ENCODE data around the gene CROT. TPM values are rescaled to one million over a fixed set of nuclear protein-coding genes. Genes with fewer than 3 reads are reported as not detected.

CROT gene
- total RNA-seq, 1 donor from 2014 or later: 9.5 TPM

- H3K36me3 ChIP-seq: no peaks in the 10 kb centered on the region
- TF ChIP-seq CTCF (IDR thresholded peaks at IDR 0.05): no peak
Measured at GRCh38 chr7:87432536-87432935, 87.1 kb downstream of the CROT start.

DNA sequence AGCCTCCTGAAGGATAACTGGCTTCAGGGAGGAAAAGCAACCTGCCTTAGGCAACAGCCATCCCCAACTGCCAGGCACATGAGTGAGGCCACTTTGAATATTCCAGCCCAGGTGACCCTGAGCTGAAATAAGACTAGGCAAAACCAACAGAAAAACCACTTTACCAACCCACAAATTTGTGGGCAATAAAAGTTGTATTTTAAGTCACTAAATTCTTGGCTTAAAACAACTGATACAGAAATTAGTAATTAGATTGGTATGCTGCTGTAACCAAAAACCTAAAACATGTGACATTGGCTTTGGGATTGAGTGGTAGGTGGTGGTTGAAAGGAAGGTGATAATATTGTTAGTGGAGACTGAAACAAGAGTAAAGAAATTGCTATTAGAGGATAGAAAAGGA is 90.1 kb downstream of the CROT start:
- no peak overlapping the region for H3K4me3 ChIP-seq
- no peaks in the 10 kb centered on the region for H3K4me1 ChIP-seq
- intact Hi-C loops (cut with DNase I): no loop called here
- H3K36me3 ChIP-seq: no peaks in the 10 kb centered on the region
- ATAC-seq: no peak
- no peak overlapping the region for H3K27ac ChIP-seq
- H3K9me3 ChIP-seq: no peaks in the 10 kb centered on the region
- TF ChIP-seq CTCF (IDR thresholded peaks at IDR 0.05): no peak
- no peaks in the 10 kb centered on the region for H3K27me3 ChIP-seq (ENCODE audit: low read depth)
- no peak for DNase-seq

More at GRCh38 chr7:87432536-87432935, 87.1 kb downstream of the CROT start:
- Histone ChIP-seq H3K4me1 (no peaks in the 10 kb centered on the region), H3K27ac (no peak overlapping the region), H3K27me3 (ENCODE audit: low read depth) (no peaks in the 10 kb centered on the region), H3K4me3 (no peak overlapping the region), H3K9me3 (no peaks in the 10 kb centered on the region)
- DNase-seq (no peak), ATAC-seq (no peak)
- intact Hi-C loops (cut with DNase I): no loop called here

GRCh38 chr7:87445897-87446296 is 100.4 kb downstream of the CROT start:
- no peak for DNase-seq
- Histone ChIP-seq H3K36me3 (no peaks in the 10 kb centered on the region), H3K4me3 (no peak overlapping the region), H3K27ac (no peak overlapping the region), H3K4me1 (no peaks in the 10 kb centered on the region), H3K27me3 (ENCODE audit: low read depth) (no peaks in the 10 kb centered on the region), H3K9me3 (no peaks in the 10 kb centered on the region)
- no peak for TF ChIP-seq CTCF (IDR thresholded peaks at IDR 0.05)
- ATAC-seq: no peak
- intact Hi-C loops (cut with DNase I): no loop called here

- no peak overlapping the region for H3K4me3 ChIP-seq
- no peak for TF ChIP-seq CTCF (IDR thresholded peaks at IDR 0.05)
- no peak for DNase-seq
- H3K9me3 ChIP-seq: no peaks in the 10 kb centered on the region
- intact Hi-C loops (cut with DNase I): no loop called here
- H3K4me1 ChIP-seq: no peaks in the 10 kb centered on the region
- no peak overlapping the region for H3K27ac ChIP-seq
- no peak for ATAC-seq
- H3K36me3 ChIP-seq: no peaks in the 10 kb centered on the region
- no peaks in the 10 kb centered on the region for H3K27me3 ChIP-seq (ENCODE audit: low read depth)
Measured at GRCh38 chr7:87447116-87447635, 101.7 kb downstream of the CROT start.

DNA sequence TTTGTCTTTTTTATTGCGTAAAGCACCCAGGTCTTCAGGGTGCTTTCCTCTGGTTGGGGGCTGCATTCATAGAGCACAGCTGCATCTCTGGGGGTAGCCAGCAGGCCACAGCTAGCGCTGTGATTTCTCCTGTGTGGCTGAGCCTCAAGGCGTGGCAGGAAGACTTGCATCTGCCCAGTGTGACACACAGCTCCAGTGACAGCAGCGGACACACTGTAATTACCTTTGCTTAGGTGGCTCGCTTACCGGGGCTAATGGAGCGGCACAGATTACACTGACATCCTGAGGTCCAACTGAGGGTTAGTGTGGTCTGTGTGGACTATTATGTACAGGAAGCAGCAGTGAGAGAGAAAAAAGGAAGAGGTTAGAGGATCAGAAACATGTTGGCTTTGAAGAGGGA is 102.9 kb downstream of the CROT start:
- H3K9me3 ChIP-seq: no peaks in the 10 kb centered on the region
- DNase-seq (no peak), ATAC-seq (no peak)
- H3K36me3 ChIP-seq: no peaks in the 10 kb centered on the region
- no peak for TF ChIP-seq CTCF (IDR thresholded peaks at IDR 0.05)
- intact Hi-C loops (cut with DNase I): no loop called here
- no peaks in the 10 kb centered on the region for H3K4me1 ChIP-seq
- H3K4me3 ChIP-seq: no peak overlapping the region
- no peak overlapping the region for H3K27ac ChIP-seq
- no peaks in the 10 kb centered on the region for H3K27me3 ChIP-seq (ENCODE audit: low read depth)

Other genes with a start within 250 kb of the CROT start
- 81.7 TPM for gene DMTF1, start 193.2 kb upstream of the CROT start, total RNA-seq
- 115 TPM for gene TMEM243, start 125.9 kb upstream of the CROT start, total RNA-seq
- gene ABCB4, start 130.0 kb downstream of the CROT start, total RNA-seq: not detected